HL-60/S4 (cell line): Measurements from ENCODE around the gene TTLL1.
"Not testable (repeated sequence)": the region's sequence is repeated elsewhere in the genome, so short reads cannot be mapped to it uniquely, and the experiment has no call there.

ENCODE experiments used
- in situ Hi-C: fragments of 300-500 bp; cut with MboI; formaldehyde crosslinking; loops from 2 replicates; pipeline ENCODE4 v1.14.3; 2022; ENCODE audit warnings: low sequenced_read_pairs

The TTLL1 gene

GRCh38 chr22:43078522-43078921, 10.7 kb downstream of the TTLL1 start:
- in situ Hi-C loops = no loop called here

GRCh38 chr22:43077121-43077877, 11.9 kb downstream of the TTLL1 start:
- in situ Hi-C loops = no loop called here

GRCh38 chr22:43066844-43067385, 22.3 kb downstream of the TTLL1 start:
- in situ Hi-C loops = no loop called here

- in situ Hi-C loops = no loop called here
Observed at GRCh38 chr22:43066134-43066533, 23.1 kb downstream of the TTLL1 start.

- in situ Hi-C loops = no loop called here
Observed at GRCh38 chr22:43060183-43060582, 29.0 kb downstream of the TTLL1 start.

- in situ Hi-C loops = no loop called here
Observed at GRCh38 chr22:43057641-43058040, 31.6 kb downstream of the TTLL1 start.

GRCh38 chr22:43053176-43053575, 36.0 kb downstream of the TTLL1 start:
- in situ Hi-C loops = no loop called here

- in situ Hi-C loops = no loop called here
Observed at GRCh38 chr22:43050995-43051394, 38.2 kb downstream of the TTLL1 start.

- in situ Hi-C loops = no loop called here
Observed at GRCh38 chr22:43047605-43048004, 41.6 kb downstream of the TTLL1 start.

- in situ Hi-C loops = no loop called here
Observed at GRCh38 chr22:43044290-43044712, 44.9 kb downstream of the TTLL1 start.

- in situ Hi-C loops = no loop called here
Observed at GRCh38 chr22:43042101-43042780, 47.0 kb downstream of the TTLL1 start.

GRCh38 chr22:43039800-43040199, 49.4 kb downstream of the TTLL1 start:
- in situ Hi-C loops = no loop called here

- in situ Hi-C loops = no loop called here
Observed at GRCh38 chr22:43038325-43038724, 50.9 kb downstream of the TTLL1 start.

GRCh38 chr22:43036282-43036829, 52.8 kb downstream of the TTLL1 start:
- in situ Hi-C loops = no loop called here

- in situ Hi-C loops = no loop called here
Observed at GRCh38 chr22:43035250-43035649, 53.9 kb downstream of the TTLL1 start.

GRCh38 chr22:43031617-43032016, 57.6 kb downstream of the TTLL1 start:
- in situ Hi-C loops = no loop called here

GRCh38 chr22:43018615-43019014, 70.6 kb downstream of the TTLL1 start:
- in situ Hi-C loops = no loop called here

- in situ Hi-C loops = no loop called here
Observed at GRCh38 chr22:43017525-43018460, 71.4 kb downstream of the TTLL1 start.

GRCh38 chr22:43016150-43016549, 73.0 kb downstream of the TTLL1 start:
- in situ Hi-C loops = not testable (repeated sequence)

GRCh38 chr22:43015677-43016042, 73.5 kb downstream of the TTLL1 start:
- in situ Hi-C loops = no loop called here
